WTC11 (cell line): Measurements from ENCODE around the gene PYGL. TPM values are rescaled to one million over a fixed set of nuclear protein-coding genes. Genes with fewer than 3 reads are reported as not detected.

Experiments
- ATAC-seq: fragments of 200-7000 bp; cut with Tn5 transposase; 2 replicates; pipeline ENCODE4 v1.10.0; 2021; ENCODE audit warnings: mild to moderate bottlenecking, moderate library complexity
- CTCF ChIA-PET: fragments of 300-600 bp; sonication (Branson Sonifier 250); formaldehyde crosslinking; loops from one replicate; lab custom pipeline; 2021; ENCODE audit warnings: antibody characterized with exemption; lab: Charles Lee
- POLR2A ChIA-PET: fragments of 350-600 bp; sonication (Branson Sonifier 250); formaldehyde crosslinking; loops from one replicate; lab custom pipeline; 2021; ENCODE audit warnings: antibody characterized with exemption; lab: Charles Lee
- DNase-seq: peaks from one replicate; pipeline ENCODE4 v3.0.0; 2021; ENCODE audit warnings: low spot score
- H3K27ac Mint-ChIP-seq: 2 replicates; pipeline ENCODE4 v1.8.0; 2021; ENCODE audit warnings: mixed read lengths
- H3K27me3 Mint-ChIP-seq: 2 replicates; pipeline ENCODE4 v1.8.0; 2021; ENCODE audit warnings: low read depth, mild to moderate bottlenecking, moderate library complexity, mixed read lengths
- H3K36me3 Mint-ChIP-seq: 2 replicates; pipeline ENCODE4 v1.8.0; 2021; ENCODE audit warnings: mixed read lengths
- H3K4me1 Mint-ChIP-seq: 2 replicates; pipeline ENCODE4 v1.8.0; 2022; ENCODE audit warnings: mixed read lengths
- H3K4me3 Mint-ChIP-seq: 2 replicates; pipeline ENCODE4 v1.8.0; 2021; ENCODE audit warnings: mild to moderate bottlenecking, moderate library complexity, mixed read lengths
- H3K9me3 Mint-ChIP-seq: 2 replicates; pipeline ENCODE4 v1.8.0; 2021; ENCODE audit warnings: mixed read lengths
- CREB1 ChIP-seq: sonication (generic); formaldehyde crosslinking; IDR thresholded peaks from 2 replicates; pipeline ENCODE4 v1.8.0; 2023; ENCODE audit warnings: mild to moderate bottlenecking, missing genetic modification reagents
- CTCF ChIP-seq: fragments of 200-600 bp; IDR thresholded peaks from 2 replicates; pipeline ENCODE4 v1.8.0; 2022; ENCODE audit warnings: antibody characterized with exemption
- ETV6 ChIP-seq: sonication (generic); formaldehyde crosslinking; IDR thresholded peaks from 2 replicates; pipeline ENCODE4 v1.8.1; 2022; ENCODE audit warnings: mild to moderate bottlenecking, missing genetic modification reagents
- FOXJ3 ChIP-seq: sonication (generic); formaldehyde crosslinking; IDR thresholded peaks from 2 replicates; pipeline ENCODE4 v1.9.0; 2021; ENCODE audit warnings: missing genetic modification reagents, mild to moderate bottlenecking, borderline replicate concordance
- FOXK1 ChIP-seq: sonication (generic); formaldehyde crosslinking; IDR thresholded peaks from 2 replicates; pipeline ENCODE4 v1.8.0; 2022; ENCODE audit warnings: mild to moderate bottlenecking, moderate library complexity, missing genetic modification reagents
- FOXP1 ChIP-seq: sonication (generic); formaldehyde crosslinking; IDR thresholded peaks from 2 replicates; pipeline ENCODE4 v1.8.0; 2022; ENCODE audit warnings: missing genetic modification reagents, mild to moderate bottlenecking, moderate library complexity, borderline replicate concordance
- GRHL2 ChIP-seq: fragments of 250-450 bp; sonication (Bioruptor Pico); IDR thresholded peaks from 2 replicates; pipeline ENCODE4 v1.8.0; 2022; ENCODE audit warnings: mild to moderate bottlenecking, moderate library complexity; ENCODE audit not compliant: insufficient replicate concordance, severe bottlenecking
- MAX ChIP-seq: sonication (generic); formaldehyde crosslinking; IDR thresholded peaks from 2 replicates; pipeline ENCODE4 v1.8.0; 2022; ENCODE audit warnings: mild to moderate bottlenecking, missing genetic modification reagents
- NFATC4 ChIP-seq: fragments of 250-450 bp; sonication (Bioruptor Pico); IDR thresholded peaks from 2 replicates; pipeline ENCODE4 v1.9.0; 2021; ENCODE audit warnings: mild to moderate bottlenecking
- TEAD4 ChIP-seq: sonication (generic); formaldehyde crosslinking; IDR thresholded peaks from 2 replicates; pipeline ENCODE4 v1.8.0; 2022; ENCODE audit warnings: mild to moderate bottlenecking, missing genetic modification reagents
- ZMAT4 ChIP-seq: fragments of 250-450 bp; sonication (Bioruptor Pico); IDR thresholded peaks from 2 replicates; pipeline ENCODE4 v1.9.0; 2021; ENCODE audit warnings: mild to moderate bottlenecking
- ZNF512 ChIP-seq: sonication (generic); formaldehyde crosslinking; IDR thresholded peaks from 2 replicates; pipeline ENCODE4 v1.8.1; 2022; ENCODE audit warnings: missing genetic modification reagents, borderline replicate concordance
- total RNA-seq: library from RNA; stranded (reverse); gene quantifications from 3 replicates; pipeline ENCODE4 v1.2.3, GENCODE V29; 2021
- TF ChIP-seq, protein P1 (sequence below): sonication (generic); formaldehyde crosslinking; IDR thresholded peaks from 2 replicates; pipeline ENCODE4 v1.8.0; 2022; ENCODE audit warnings: mild to moderate bottlenecking, missing genetic modification reagents
- TF ChIP-seq, protein P2 (sequence below): sonication (generic); formaldehyde crosslinking; IDR thresholded peaks from 2 replicates; pipeline ENCODE4 v1.8.0; 2022; ENCODE audit warnings: mild to moderate bottlenecking, missing genetic modification reagents

The PYGL gene
- total RNA-seq, 1 experiment from 2014 or later = 81.0 TPM

- ChIA-PET CTCF (interaction anchor here (0.9 to 4.2 kb wide), 4 partner anchors 85 to 151 kb away, joined by 3 to 56 read pairs (median 3); no protein-coding TSS in a partner anchor), POLR2A (no interaction called here)
- DNase-seq (no peak), ATAC-seq (peak; percentile 31)
- peaks cover 57% of the 10 kb centered on the region for H3K4me1 Mint-ChIP-seq
- no peaks in the 10 kb centered on the region; the same call in 1 of the 2 replicates for H3K27me3 Mint-ChIP-seq
- no peak overlapping the region for H3K27ac Mint-ChIP-seq
- H3K9me3 Mint-ChIP-seq = no peaks in the 10 kb centered on the region
- no peaks in the 10 kb centered on the region for H3K36me3 Mint-ChIP-seq
- H3K4me3 Mint-ChIP-seq = no peak overlapping the region
- TF ChIP-seq FOXP1 (CRISPR knock-in tag) = no peak
- TF ChIP-seq, protein P1, sequence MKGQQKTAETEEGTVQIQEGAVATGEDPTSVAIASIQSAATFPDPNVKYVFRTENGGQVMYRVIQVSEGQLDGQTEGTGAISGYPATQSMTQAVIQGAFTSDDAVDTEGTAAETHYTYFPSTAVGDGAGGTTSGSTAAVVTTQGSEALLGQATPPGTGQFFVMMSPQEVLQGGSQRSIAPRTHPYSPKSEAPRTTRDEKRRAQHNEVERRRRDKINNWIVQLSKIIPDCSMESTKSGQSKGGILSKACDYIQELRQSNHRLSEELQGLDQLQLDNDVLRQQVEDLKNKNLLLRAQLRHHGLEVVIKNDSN (CRISPR knock-in tag) = no peak
Observed at GRCh38 chr14:50862036-50862570, 82.2 kb downstream of the PYGL start.

DNA sequence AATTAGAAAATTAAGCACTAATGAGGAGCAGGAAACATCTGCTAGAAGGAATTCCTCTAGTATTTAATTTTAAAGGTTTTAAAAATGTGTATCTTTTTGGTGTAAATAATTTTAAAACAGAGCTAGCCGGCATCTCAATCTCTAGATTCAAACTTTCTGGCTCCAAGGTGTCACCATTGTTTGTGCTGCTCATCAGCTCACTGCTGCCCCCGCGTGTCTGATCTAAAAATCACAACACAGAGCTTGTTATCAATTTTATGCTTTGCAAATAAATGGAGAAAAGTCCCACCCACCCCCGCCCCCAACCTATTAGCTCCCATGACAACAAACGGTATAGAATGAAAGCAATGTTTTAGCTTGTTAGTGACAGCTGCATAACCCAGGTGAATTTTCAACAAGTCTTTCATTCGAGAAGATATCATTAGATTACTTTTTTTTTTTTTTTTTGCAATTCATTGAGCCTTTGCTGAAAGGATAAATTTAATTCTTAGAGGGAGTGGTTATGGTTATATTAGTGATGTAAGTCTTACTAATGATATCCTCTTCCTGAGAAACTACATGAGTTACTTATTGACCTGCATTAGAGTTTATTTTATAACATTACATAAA, 83.7 kb downstream of the PYGL start:
- peaks cover 52% of the 10 kb centered on the region for H3K4me1 Mint-ChIP-seq
- CTCF ChIA-PET = interaction anchor here (0.6 to 4.2 kb wide), 90 partner anchors 9 to 1870 kb away, joined by 3 to 56 read pairs (median 4); partner anchors contain the start of genes ABHD12B, ATL1, DMAC2L and FRMD6

DNA sequence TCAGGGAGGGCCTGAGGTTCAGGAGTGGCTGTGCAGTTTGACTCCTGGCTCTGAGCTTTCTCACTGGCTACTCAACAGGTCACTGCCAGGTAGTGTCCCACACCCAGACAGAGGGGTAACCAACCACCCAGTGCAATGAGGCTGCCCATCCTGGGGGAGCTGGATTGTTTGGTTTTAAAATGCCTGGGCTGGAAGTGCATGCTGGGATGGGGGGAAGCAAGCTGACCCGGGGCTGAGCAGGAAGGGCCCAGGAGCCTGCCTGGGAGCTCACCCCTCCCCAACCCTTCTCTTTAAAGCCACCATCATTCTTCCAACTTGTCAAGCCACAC, 85.0 kb downstream of the PYGL start:
- H3K27ac Mint-ChIP-seq = 0 out of 2 replicates have a peak overlapping the region, but pooled peaks have one; percentile 32
- ChIA-PET CTCF (interaction anchor here (1.2 to 4.2 kb wide), 15 partner anchors 8 to 538 kb away, joined by 3 to 56 read pairs (median 19); partner anchors contain the start of genes ABHD12B and NIN), POLR2A (no interaction called here)
- no peaks in the 10 kb centered on the region; the same call in none of the 2 replicates for H3K27me3 Mint-ChIP-seq
- no peak for DNase-seq
- ATAC-seq = peak; percentile 29
- H3K36me3 Mint-ChIP-seq = no peaks in the 10 kb centered on the region
- H3K4me3 Mint-ChIP-seq = no peak overlapping the region
- peaks cover 46% of the 10 kb centered on the region for H3K4me1 Mint-ChIP-seq
- TF ChIP-seq GRHL2 (CRISPR knock-in tag) (no peak), TEAD4 (CRISPR knock-in tag) (no peak), FOXK1 (CRISPR knock-in tag) (no peak), CREB1 (CRISPR knock-in tag) (no peak), ZMAT4 (CRISPR knock-in tag) (no peak), ZNF512 (CRISPR knock-in tag) (no peak), CTCF (no peak), FOXJ3 (CRISPR knock-in tag) (no peak), ETV6 (CRISPR knock-in tag) (no peak), MAX (CRISPR knock-in tag) (no peak)
- TF ChIP-seq, protein P2, sequence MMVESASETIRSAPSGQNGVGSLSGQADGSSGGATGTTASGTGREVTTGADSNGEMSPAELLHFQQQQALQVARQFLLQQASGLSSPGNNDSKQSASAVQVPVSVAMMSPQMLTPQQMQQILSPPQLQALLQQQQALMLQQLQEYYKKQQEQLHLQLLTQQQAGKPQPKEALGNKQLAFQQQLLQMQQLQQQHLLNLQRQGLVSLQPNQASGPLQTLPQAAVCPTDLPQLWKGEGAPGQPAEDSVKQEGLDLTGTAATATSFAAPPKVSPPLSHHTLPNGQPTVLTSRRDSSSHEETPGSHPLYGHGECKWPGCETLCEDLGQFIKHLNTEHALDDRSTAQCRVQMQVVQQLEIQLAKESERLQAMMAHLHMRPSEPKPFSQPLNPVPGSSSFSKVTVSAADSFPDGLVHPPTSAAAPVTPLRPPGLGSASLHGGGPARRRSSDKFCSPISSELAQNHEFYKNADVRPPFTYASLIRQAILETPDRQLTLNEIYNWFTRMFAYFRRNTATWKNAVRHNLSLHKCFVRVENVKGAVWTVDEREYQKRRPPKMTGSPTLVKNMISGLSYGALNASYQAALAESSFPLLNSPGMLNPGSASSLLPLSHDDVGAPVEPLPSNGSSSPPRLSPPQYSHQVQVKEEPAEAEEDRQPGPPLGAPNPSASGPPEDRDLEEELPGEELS (CRISPR knock-in tag) = no peak
- no peaks in the 10 kb centered on the region for H3K9me3 Mint-ChIP-seq

More for the DNA sequence above, 83.7 kb downstream of the PYGL start:
- H3K4me3 Mint-ChIP-seq = peak overlapping the region; percentile 54; the same call in 1 of the 2 replicates
- TF ChIP-seq NFATC4 = no peak
- peak; percentile 54 for TF ChIP-seq CTCF
- TF ChIP-seq, all 79 proteins: peak for 1
- Mint-ChIP-seq H3K36me3 (no peaks in the 10 kb centered on the region), H3K9me3 (no peaks in the 10 kb centered on the region), H3K27me3 (no peaks in the 10 kb centered on the region; the same call in none of the 2 replicates), H3K27ac (peak overlapping the region; percentile 78; the same call in 1 of the 2 replicates)
- DNase-seq = peak; percentile 94
- POLR2A ChIA-PET = interaction anchor here (0.6 to 0.9 kb wide), 2 partner anchors 29 to 30 kb away, joined by 3 read pairs; partner anchors contain the start of gene NIN
- peak; percentile 47 for ATAC-seq
